A673 (cell line): ENCODE results near the gene TNFSF8. TPM values are rescaled to one million over a fixed set of nuclear protein-coding genes. Genes with fewer than 3 reads are reported as not detected.

Experiments used
- BruUV-seq: library from RNA; stranded (reverse); fragments of 400-500 nt; replicated peaks from 2 replicates; lab custom pipeline; 2021; lab: Mats Ljungman, UMichigan
- CTCF ChIA-PET: fragments of 300-600 bp; sonication (Branson Sonifier 250); formaldehyde crosslinking; loops from one replicate; lab custom pipeline; 2022; ENCODE audit warnings: antibody characterized with exemption; lab: Charles Lee
- POLR2A ChIA-PET: fragments of 300-600 bp; sonication (Branson Sonifier 250); formaldehyde crosslinking; loops from one replicate; lab custom pipeline; 2022; ENCODE audit warnings: antibody characterized with exemption; ENCODE audit not compliant: low non-redundant PET; lab: Charles Lee
- DNase-seq: peaks from one replicate; pipeline ENCODE4 v3.0.0-alpha.2; 2015; ENCODE audit warnings: low spot score
- H3K27ac ChIP-seq: fragments of 200-600 bp; sonication (generic); 2 replicates; pipeline ENCODE4 v1.5.1; 2016; ENCODE audit warnings: mixed run types, low read depth, mild to moderate bottlenecking, mixed read lengths, antibody characterized with exemption, low read length; ENCODE audit not compliant: poor library complexity, severe bottlenecking
- H3K27me3 ChIP-seq: fragments of 200-600 bp; sonication (generic); replicated peaks from 2 replicates; pipeline ENCODE4 v1.6.1; 2017; ENCODE audit warnings: mixed run types, low read depth, mild to moderate bottlenecking, mixed read lengths, antibody characterized with exemption, low read length; ENCODE audit not compliant: insufficient read depth, poor library complexity
- H3K36me3 ChIP-seq: fragments of 200-600 bp; sonication (generic); 2 replicates; pipeline ENCODE4 v1.6.1; 2016; ENCODE audit warnings: mixed run types, mild to moderate bottlenecking, mixed read lengths, antibody characterized with exemption, low read length; ENCODE audit not compliant: insufficient read depth, poor library complexity, severe bottlenecking
- H3K4me1 ChIP-seq: fragments of 200-600 bp; sonication (generic); 2 replicates; pipeline ENCODE4 v1.6.1; 2017; ENCODE audit warnings: mixed run types, mild to moderate bottlenecking, mixed read lengths, antibody characterized with exemption, low read length; ENCODE audit not compliant: insufficient read depth, poor library complexity, severe bottlenecking
- H3K4me3 ChIP-seq: fragments of 200-600 bp; sonication (generic); 2 replicates; pipeline ENCODE4 v1.5.1; 2016; ENCODE audit warnings: low read depth, mixed run types, mild to moderate bottlenecking, mixed read lengths, low read length; ENCODE audit not compliant: poor library complexity, severe bottlenecking
- H3K9me3 ChIP-seq: fragments of 200-600 bp; sonication (generic); 2 replicates; pipeline ENCODE4 v1.6.1; 2016; ENCODE audit warnings: mixed run types, low read depth, mild to moderate bottlenecking, mixed read lengths, antibody characterized with exemption, low read length; ENCODE audit not compliant: poor library complexity, severe bottlenecking
- EZH2 ChIP-seq: fragments of 200-600 bp; sonication (generic); IDR thresholded peaks from 2 replicates; pipeline ENCODE4 v1.6.1; 2017; ENCODE audit warnings: borderline replicate concordance, low read depth, mild to moderate bottlenecking, mixed read lengths, antibody characterized with exemption, low read length; ENCODE audit not compliant: poor library complexity, severe bottlenecking
- intact Hi-C: fragments of 100-400 bp; cut with micrococcal nuclease; formaldehyde crosslinking; loops from one replicate; pipeline ENCODE4 v1.10.0; 2022; ENCODE audit not compliant: unreplicated experiment
- total RNA-seq: library from RNA; stranded (reverse); gene quantifications from 2 replicates; pipeline ENCODE4 v1.2.3, GENCODE V29; 2021
- TF ChIP-seq, protein P1 (sequence below): fragments of 300-800, 200-600 bp; sonication (generic); conservative IDR thresholded peaks from 2 replicates; pipeline ENCODE4 v1.5.1; 2017; ENCODE audit warnings: low read depth, mild to moderate bottlenecking, antibody characterized with exemption, low read length, moderate library complexity, mixed read lengths

The TNFSF8 gene
- total RNA-seq, 1 experiment from 2014 or later: not detected

- POLR2A ChIA-PET: no interaction called here
- no peak overlapping the region for H3K4me3 ChIP-seq
Observed at GRCh38 chr9:114958021-114958843, 27.8 kb upstream of the TNFSF8 start.

DNA sequence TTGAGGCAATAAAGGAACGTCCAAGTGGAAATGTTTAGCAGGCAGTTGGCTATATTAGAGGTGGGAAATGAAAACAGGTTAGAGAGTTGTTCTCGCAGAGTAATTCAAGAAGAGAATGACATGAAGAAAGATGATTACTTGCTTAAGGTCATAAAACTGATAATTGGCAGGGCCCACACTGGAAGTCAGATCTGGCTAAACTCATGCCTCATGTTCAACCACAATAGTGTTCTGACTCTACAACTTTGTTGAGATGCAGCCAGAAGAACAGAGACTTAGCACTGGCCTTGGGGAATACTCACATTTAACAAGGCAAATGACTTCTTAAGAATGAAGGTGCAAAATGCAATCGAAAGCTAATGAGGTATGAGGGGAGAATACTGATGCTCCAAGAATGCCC lies 27.2 kb upstream of the TNFSF8 start:
- TF ChIP-seq, protein P1, sequence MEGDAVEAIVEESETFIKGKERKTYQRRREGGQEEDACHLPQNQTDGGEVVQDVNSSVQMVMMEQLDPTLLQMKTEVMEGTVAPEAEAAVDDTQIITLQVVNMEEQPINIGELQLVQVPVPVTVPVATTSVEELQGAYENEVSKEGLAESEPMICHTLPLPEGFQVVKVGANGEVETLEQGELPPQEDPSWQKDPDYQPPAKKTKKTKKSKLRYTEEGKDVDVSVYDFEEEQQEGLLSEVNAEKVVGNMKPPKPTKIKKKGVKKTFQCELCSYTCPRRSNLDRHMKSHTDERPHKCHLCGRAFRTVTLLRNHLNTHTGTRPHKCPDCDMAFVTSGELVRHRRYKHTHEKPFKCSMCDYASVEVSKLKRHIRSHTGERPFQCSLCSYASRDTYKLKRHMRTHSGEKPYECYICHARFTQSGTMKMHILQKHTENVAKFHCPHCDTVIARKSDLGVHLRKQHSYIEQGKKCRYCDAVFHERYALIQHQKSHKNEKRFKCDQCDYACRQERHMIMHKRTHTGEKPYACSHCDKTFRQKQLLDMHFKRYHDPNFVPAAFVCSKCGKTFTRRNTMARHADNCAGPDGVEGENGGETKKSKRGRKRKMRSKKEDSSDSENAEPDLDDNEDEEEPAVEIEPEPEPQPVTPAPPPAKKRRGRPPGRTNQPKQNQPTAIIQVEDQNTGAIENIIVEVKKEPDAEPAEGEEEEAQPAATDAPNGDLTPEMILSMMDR: no peak
- no peak for TF ChIP-seq EZH2
- H3K27me3 ChIP-seq: no peaks in the 10 kb centered on the region
- no TSS peak for BruUV-seq
- CTCF ChIA-PET: no interaction called here
- intact Hi-C loops: no loop called here
- POLR2A ChIA-PET: no interaction called here
- no peak for DNase-seq
- peaks cover 29% of the 10 kb centered on the region for H3K4me1 ChIP-seq
- H3K9me3 ChIP-seq: no peaks in the 10 kb centered on the region
- no peak overlapping the region for H3K27ac ChIP-seq
- no peak overlapping the region for H3K4me3 ChIP-seq
- H3K36me3 ChIP-seq: no peaks in the 10 kb centered on the region

More at GRCh38 chr9:114958021-114958843, 27.8 kb upstream of the TNFSF8 start:
- no peaks in the 10 kb centered on the region for H3K36me3 ChIP-seq
- CTCF ChIA-PET: no interaction called here
- TF ChIP-seq, protein P1: no peak
- intact Hi-C loops: no loop called here
- DNase-seq: no peak
- no peaks in the 10 kb centered on the region for H3K27me3 ChIP-seq
- H3K4me1 ChIP-seq: peaks cover 23% of the 10 kb centered on the region
- no peak overlapping the region for H3K27ac ChIP-seq
- no TSS peak for BruUV-seq
- H3K9me3 ChIP-seq: no peaks in the 10 kb centered on the region

GRCh38 chr9:114954956-114955582 lies 24.7 kb upstream of the TNFSF8 start:
- Histone ChIP-seq H3K4me3 (no peak overlapping the region), H3K9me3 (no peaks in the 10 kb centered on the region), H3K36me3 (no peaks in the 10 kb centered on the region), H3K27me3 (no peaks in the 10 kb centered on the region), H3K27ac (no peak overlapping the region), H3K4me1 (peaks cover 39% of the 10 kb centered on the region)
- no TSS peak for BruUV-seq
- no peak for TF ChIP-seq EZH2
- TF ChIP-seq, protein P1: no peak
- ChIA-PET POLR2A (no interaction called here), CTCF (no interaction called here)
- intact Hi-C loops: no loop called here
- no peak for DNase-seq
